Mucosa of descending colon (tissue), 3 donors: ENCODE data around the gene DDIT4L. TPM values are rescaled to one million over a fixed set of nuclear protein-coding genes. Genes with fewer than 3 reads are reported as not detected.
"Not testable (repeated sequence)": the region's sequence is repeated elsewhere in the genome, so short reads cannot be mapped to it uniquely, and the experiment has no call there.

Experiments
- ATAC-seq: fragments of 200-7000 bp; cut with Tn5 transposase; one replicate; pipeline ENCODE4 v1.9.1; 2020; ENCODE audit warnings: mild to moderate bottlenecking, moderate library complexity
- DNase-seq, 3 donors: peaks; one replicate each; pipeline ENCODE4 v3.0.0-alpha.2; 2020
- H3K36me3 ChIP-seq: fragments of 200-600 bp; one replicate; pipeline ENCODE4 v1.8.0; 2021; ENCODE audit warnings: low read depth, mild to moderate bottlenecking
- H3K4me1 ChIP-seq: fragments of 200-600 bp; one replicate; pipeline ENCODE4 v1.8.0; 2021; ENCODE audit warnings: low read depth, mild to moderate bottlenecking
- H3K4me3 ChIP-seq: fragments of 200-600 bp; one replicate; pipeline ENCODE4 v1.8.0; 2021; ENCODE audit warnings: mild to moderate bottlenecking
- H3K9me3 ChIP-seq: fragments of 200-600 bp; one replicate; pipeline ENCODE4 v1.8.0; 2021; ENCODE audit warnings: mild to moderate bottlenecking
- CTCF ChIP-seq: fragments of 200-600 bp; IDR thresholded peaks from one replicate; pipeline ENCODE4 v1.8.0; 2022; ENCODE audit warnings: antibody characterized with exemption, mild to moderate bottlenecking
- intact Hi-C, 2 donors: fragments of 100-400 bp; cut with DNase I in 1 of 2; cut with micrococcal nuclease in 1 of 2; formaldehyde crosslinking; loops; one replicate each; pipeline versions ENCODE4 v1.11.0 to v1.11.1; 2022; cut with DNase I, micrococcal nuclease
- total RNA-seq, 3 donors: library from RNA; stranded (reverse); fragmentation: NEBNext Ultra II Directional in 2 of 3; extraction: Animal tissue kit (Norgen Biotek cat#: 25700) in 2 of 3; gene quantifications; one replicate each; pipeline versions ENCODE4 v1.2.1 to v1.2.4, GENCODE V29; 2021 to 2023
- donor health status: DM: no; HTN: no; CAD: no; lungs with moderate emphysema.
- donor health status: DM: no; HTN: no; CAD: no.
- donor health status: DM: no; HTN: yes; CAD: no.

Gene DDIT4L
- total RNA-seq, 3 donors from 2014 or later = 0.43 to 5.8 TPM; not detected in 1

- intact Hi-C loops = no loop called here
- DNase-seq (no peak), ATAC-seq (no peak)
- H3K9me3 ChIP-seq = no peaks in the 10 kb centered on the region
- no peak overlapping the region for H3K4me3 ChIP-seq
- TF ChIP-seq CTCF = no peak
- H3K4me1 ChIP-seq = no peaks in the 10 kb centered on the region
- H3K36me3 ChIP-seq = no peaks in the 10 kb centered on the region
These were observed 18.2 kb upstream of the DDIT4L start for GRCh38 chr4:100208459-100208858.

GRCh38 chr4:100206850-100207249, 16.6 kb upstream of the DDIT4L start:
- H3K4me1 ChIP-seq = no peaks in the 10 kb centered on the region
- intact Hi-C loops = no loop called here
- H3K4me3 ChIP-seq = no peak overlapping the region
- ATAC-seq (no peak), DNase-seq (no peak)
- TF ChIP-seq CTCF = no peak
- no peaks in the 10 kb centered on the region for H3K9me3 ChIP-seq
- H3K36me3 ChIP-seq = no peaks in the 10 kb centered on the region

GRCh38 chr4:100198061-100198460, 7.8 kb upstream of the DDIT4L start:
- H3K9me3 ChIP-seq = no peaks in the 10 kb centered on the region
- H3K36me3 ChIP-seq = no peaks in the 10 kb centered on the region
- H3K4me3 ChIP-seq = no peak overlapping the region
- intact Hi-C loops = no loop called here
- no peak for TF ChIP-seq CTCF
- no peak for ATAC-seq
- no peak for DNase-seq
- H3K4me1 ChIP-seq = no peaks in the 10 kb centered on the region

GRCh38 chr4:100196388-100197071, 6.3 kb upstream of the DDIT4L start:
- DNase-seq, H3K9me3 ChIP-seq, intact Hi-C loops, H3K4me3 ChIP-seq, H3K36me3 ChIP-seq, ATAC-seq, H3K4me1 ChIP-seq: not testable (repeated sequence)

GRCh38 chr4:100190643-100191600, 654 bp upstream of the DDIT4L start:
- DNase-seq = no peak
- intact Hi-C loops = no loop called here
- Histone ChIP-seq H3K4me3 (no peak overlapping the region), H3K9me3 (no peaks in the 10 kb centered on the region), H3K4me1 (peaks cover 6% of the 10 kb centered on the region), H3K36me3 (no peaks in the 10 kb centered on the region)
- ATAC-seq = peak; percentile 35
- no peak for TF ChIP-seq CTCF

GRCh38 chr4:100188829-100189228, 1.4 kb downstream of the DDIT4L start:
- no peaks in the 10 kb centered on the region for H3K9me3 ChIP-seq
- no peak overlapping the region for H3K4me3 ChIP-seq
- intact Hi-C loops = no loop called here
- no peak for ATAC-seq
- DNase-seq = no peak
- H3K4me1 ChIP-seq = peaks cover 6% of the 10 kb centered on the region
- no peak for TF ChIP-seq CTCF
- no peaks in the 10 kb centered on the region for H3K36me3 ChIP-seq
